GM21529 (cell line): ENCODE data around the gene LIFR.
A peak's percentile ranks its signal among the peaks of the same experiment; 100 is the strongest.

Source experiments
- ATAC-seq: cut with Tn5 transposase; IDR thresholded peaks from one replicate; pipeline ENCODE4 v1.9.1; 2021; ENCODE audit not compliant: unreplicated experiment

The LIFR gene

GRCh38 chr5:38468202-38468673 is 88.2 kb downstream of the LIFR start:
- ATAC-seq: no peak

- no peak for ATAC-seq
Measured at GRCh38 chr5:38467353-38468040, 88.9 kb downstream of the LIFR start.

GRCh38 chr5:38466424-38467189 is 89.8 kb downstream of the LIFR start:
- ATAC-seq: no peak

- no peak for ATAC-seq
Measured at GRCh38 chr5:38465702-38466423, 90.6 kb downstream of the LIFR start.

GRCh38 chr5:38465061-38465460 is 91.4 kb downstream of the LIFR start:
- no peak for ATAC-seq

GRCh38 chr5:38463634-38464521 is 92.6 kb downstream of the LIFR start:
- ATAC-seq: no peak

- ATAC-seq: no peak
Measured at GRCh38 chr5:38462976-38463633, 93.3 kb downstream of the LIFR start.

- no peak for ATAC-seq
Measured at GRCh38 chr5:38458174-38458573, 98.3 kb downstream of the LIFR start.

GRCh38 chr5:38456657-38457399 is 99.6 kb downstream of the LIFR start:
- no peak for ATAC-seq

GRCh38 chr5:38455796-38456330 is 100.6 kb downstream of the LIFR start:
- ATAC-seq: no peak

GRCh38 chr5:38453921-38454320 is 102.5 kb downstream of the LIFR start:
- ATAC-seq: no peak

- ATAC-seq: peak; percentile 99
Measured at GRCh38 chr5:38453506-38453905, 102.9 kb downstream of the LIFR start.

GRCh38 chr5:38452201-38452600 is 104.2 kb downstream of the LIFR start:
- no peak for ATAC-seq

GRCh38 chr5:38451074-38451725 is 105.2 kb downstream of the LIFR start:
- ATAC-seq: no peak

GRCh38 chr5:38450627-38451026 is 105.8 kb downstream of the LIFR start:
- ATAC-seq: no peak

GRCh38 chr5:38448568-38449350 is 107.7 kb downstream of the LIFR start:
- no peak for ATAC-seq

GRCh38 chr5:38447786-38448185 is 108.7 kb downstream of the LIFR start:
- ATAC-seq: no peak

- ATAC-seq: no peak
Measured at GRCh38 chr5:38447056-38447455, 109.4 kb downstream of the LIFR start.
